Measurements from ENCODE around the gene ENDOD1.

- TF ChIP-seq EZH2 (IDR thresholded peaks at IDR 0.05) (no peak), CTCF (IDR thresholded peaks at IDR 0.05) (no peak)
These were observed 26.0 kb downstream of the ENDOD1 start for GRCh38 chr11:95115597-95115996.
